ENCODE data around the gene EXD3.
A peak's percentile ranks its signal among the peaks of the same experiment; 100 is the strongest.
"Not testable (repeated sequence)": the region's sequence is repeated elsewhere in the genome, so short reads cannot be mapped to it uniquely, and the experiment has no call there.

Gene EXD3

DNA sequence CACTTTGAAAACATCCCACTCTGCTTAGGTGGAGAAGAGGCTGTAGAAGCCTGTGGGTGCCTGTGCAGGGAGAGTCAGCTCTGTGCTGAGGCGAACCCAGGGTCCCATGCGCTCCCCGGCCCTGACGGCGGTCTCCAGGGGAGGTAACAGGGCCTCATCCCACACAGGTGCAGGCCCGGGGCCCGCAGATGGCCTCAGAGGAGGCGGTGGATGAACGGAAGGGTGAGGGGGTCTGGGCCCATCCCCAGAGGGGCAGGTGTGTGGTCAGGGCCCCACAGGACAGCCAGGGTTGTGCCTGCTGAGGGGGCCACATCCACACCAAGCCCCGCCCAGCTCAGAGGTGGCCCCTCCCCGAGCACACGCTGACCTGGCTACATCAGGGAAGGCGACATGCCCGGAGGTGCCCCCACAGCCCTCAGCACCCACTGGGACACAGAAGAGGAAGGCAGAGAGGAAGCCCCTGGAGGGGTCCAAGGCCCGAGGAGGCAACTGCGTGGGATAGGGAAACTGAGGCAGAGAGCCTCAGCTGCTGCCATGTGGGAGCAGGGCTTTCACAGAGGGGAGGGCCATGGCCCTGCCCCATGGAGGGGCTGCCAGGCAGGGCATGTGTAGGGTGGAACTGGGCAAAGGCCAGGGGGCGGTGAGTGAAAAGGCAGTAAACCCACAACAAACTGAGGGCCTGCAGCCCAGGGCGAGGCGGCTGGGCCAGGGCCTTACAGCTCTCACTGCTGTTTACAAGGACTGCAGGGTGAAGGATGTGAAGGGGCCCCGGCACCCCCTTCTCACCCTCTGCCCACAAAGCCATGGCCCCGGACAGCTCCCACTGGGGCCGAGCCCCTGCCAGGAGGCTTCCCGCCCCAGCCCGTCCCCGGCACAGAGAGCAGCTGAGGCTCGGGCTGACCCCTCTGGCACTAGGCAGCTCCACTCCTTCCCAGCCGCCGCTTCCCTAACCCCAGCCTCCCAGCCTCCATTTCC, 29.5 kb downstream of the EXD3 start:
- DNase-seq (ENCODE audit: low read depth): no peak

- no peak for DNase-seq (ENCODE audit: low read depth)
Measured at GRCh38 chr9:137392232-137393007, 30.5 kb downstream of the EXD3 start.

GRCh38 chr9:137391411-137391754, 31.6 kb downstream of the EXD3 start:
- DNase-seq (ENCODE audit: low read depth): no peak

GRCh38 chr9:137390553-137391410, 32.2 kb downstream of the EXD3 start:
- DNase-seq (ENCODE audit: low read depth): no peak

GRCh38 chr9:137389428-137389746, 33.6 kb downstream of the EXD3 start:
- no peak for DNase-seq (ENCODE audit: low read depth)

- DNase-seq (ENCODE audit: low read depth): no peak
Measured at GRCh38 chr9:137388589-137389427, 34.2 kb downstream of the EXD3 start.

- no peak for DNase-seq (ENCODE audit: low read depth)
Measured at GRCh38 chr9:137387891-137388560, 34.9 kb downstream of the EXD3 start.

- peak; percentile 10 for DNase-seq (ENCODE audit: low read depth)
Measured at GRCh38 chr9:137387114-137387890, 35.7 kb downstream of the EXD3 start.

GRCh38 chr9:137386507-137387113, 36.4 kb downstream of the EXD3 start:
- DNase-seq (ENCODE audit: low read depth): not testable (repeated sequence)

DNA sequence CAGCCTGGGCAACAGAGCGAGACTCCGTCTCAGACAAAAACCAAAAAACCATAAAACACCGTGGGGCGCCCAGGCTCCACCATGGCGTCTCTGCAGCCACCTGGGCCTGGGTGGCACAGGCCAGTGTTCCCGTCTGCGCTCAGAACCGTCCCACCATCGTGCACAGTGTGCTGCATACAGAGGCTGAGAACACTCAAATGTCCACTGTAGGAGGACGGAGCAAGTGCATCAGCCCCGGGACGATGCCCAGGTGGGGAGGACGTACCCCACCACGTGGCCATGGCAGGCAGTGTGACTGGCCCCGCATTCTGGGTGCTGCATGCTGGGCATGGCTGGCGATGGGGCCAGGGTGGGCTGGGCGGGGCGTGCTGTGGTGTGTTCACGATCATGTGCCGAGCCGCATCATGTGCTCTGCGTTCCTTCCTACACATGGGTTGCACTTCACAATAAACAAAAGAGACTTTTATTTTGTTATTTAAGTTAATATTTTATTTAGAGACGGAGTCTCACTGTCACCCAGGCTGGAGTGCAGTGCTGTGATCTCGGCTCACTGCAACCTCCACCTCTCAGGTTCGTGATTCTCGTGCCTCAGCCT, 37.8 kb downstream of the EXD3 start:
- DNase-seq (ENCODE audit: low read depth): no peak

DNA sequence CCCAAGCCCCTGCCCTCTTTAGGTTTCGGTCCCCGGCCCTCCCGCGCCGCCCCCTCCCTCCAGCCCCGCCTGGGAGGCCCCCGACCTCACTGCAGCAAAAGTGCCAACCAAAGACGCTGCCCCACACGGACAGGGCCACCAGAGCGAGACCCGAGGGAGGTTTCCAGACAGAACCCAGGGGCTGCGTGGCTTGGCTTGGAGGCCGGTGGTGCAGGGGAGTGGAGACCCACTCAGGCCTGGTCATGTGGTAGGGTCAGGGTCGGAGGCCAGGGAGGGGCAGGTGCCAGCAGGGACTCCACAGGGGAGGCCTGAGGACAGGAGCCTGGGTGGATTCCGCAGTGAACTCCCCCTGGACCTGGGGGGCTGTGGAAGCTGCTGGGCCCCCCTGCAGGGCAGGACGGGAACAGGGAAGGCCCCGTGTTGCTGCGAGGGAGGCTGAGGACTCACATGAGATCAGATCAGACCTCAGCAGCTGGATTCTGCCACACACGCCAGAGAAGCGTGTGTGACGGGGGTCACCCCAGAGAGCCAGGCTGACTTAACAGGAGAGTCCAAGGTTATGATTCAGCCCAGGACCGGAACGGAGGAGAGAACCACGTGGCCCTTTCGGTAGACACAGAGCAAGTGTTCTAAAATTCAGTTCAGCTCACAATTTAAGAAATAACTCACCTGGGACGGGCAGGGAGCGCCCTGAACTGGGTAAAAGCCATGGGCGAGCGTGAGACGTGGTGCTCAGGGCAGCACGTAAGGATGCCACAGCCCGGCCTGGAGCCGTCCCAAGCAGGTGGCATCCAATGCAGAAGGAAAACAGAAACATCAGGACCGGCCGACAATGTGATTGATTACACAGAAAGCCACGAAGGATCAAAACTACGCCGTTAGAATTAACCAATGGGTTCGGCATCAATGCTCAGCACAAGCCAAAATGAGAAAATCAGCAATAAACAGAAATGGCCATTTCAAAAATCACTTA, 38.9 kb downstream of the EXD3 start:
- no peak for DNase-seq (ENCODE audit: low read depth)

- no peak for DNase-seq (ENCODE audit: low read depth)
Measured at GRCh38 chr9:137383081-137383783, 39.7 kb downstream of the EXD3 start.

- no peak for DNase-seq (ENCODE audit: low read depth)
Measured at GRCh38 chr9:137382444-137383080, 40.4 kb downstream of the EXD3 start.

DNA sequence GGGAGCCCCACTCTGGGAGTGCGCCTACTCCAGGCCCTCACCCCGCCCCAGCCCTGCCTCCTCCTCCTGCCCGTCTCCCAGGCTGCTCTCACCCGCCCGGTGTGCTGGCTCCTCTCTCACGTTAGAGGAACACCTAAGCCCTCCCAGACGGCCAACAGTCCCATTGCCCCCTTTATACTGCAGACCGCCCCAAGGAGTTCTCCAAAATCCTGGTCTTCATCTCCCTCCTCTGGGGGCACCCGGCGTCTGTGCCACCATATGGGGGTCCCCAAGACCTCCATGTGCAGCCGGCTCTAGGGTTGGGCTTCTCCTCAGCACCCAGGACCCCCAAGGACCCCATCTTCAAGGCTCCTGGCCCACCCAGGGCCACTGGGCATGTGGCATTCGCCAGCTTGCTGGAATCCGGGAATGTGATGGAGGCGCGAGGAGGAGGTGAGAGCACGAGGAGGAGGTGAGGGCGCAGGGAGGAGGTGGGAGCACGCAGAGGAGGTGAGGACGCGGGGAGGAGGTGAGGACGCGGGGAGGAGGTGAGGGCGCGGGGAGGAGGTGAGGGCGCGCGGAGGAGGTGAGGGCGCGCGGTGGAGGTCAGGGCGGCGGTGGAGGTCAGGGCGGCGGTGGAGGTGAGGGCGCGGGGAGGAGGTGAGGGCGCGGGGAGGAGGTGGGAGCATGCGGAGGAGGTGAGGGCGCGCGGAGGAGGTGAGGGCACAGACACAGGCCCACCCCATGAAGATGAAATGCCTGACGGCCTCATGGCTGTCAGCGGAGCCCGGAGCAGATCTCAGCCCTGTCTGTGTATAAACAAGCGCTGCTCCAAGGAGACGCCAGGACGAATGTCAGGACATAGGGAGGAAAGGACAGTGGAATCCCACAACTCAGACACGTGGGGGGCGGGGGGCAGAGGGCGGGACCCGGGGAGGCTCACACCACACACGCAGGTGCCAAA, 41.2 kb downstream of the EXD3 start:
- no peak for DNase-seq (ENCODE audit: low read depth)

DNA sequence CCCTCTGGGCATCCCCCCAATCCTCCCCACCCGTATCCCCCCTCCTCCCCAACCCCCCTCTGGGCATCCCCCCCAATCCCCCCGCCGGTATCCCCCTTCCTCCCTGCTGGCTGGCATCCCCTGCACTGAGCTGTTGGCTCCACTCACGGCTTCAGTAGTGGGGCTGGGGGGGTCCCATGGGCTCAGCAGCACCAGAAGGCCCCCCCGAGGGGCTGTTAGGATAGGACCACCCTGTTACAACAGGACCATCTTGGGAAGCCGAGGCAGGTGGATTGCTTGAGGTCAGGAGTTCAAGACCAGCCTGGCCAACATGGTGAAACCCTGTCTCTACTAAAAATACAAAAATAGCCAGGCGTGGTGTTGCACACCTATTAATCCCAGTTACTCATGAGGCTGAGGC, 42.4 kb downstream of the EXD3 start:
- no peak for DNase-seq (ENCODE audit: low read depth)

GRCh38 chr9:137380171-137380570, 42.8 kb downstream of the EXD3 start:
- DNase-seq (ENCODE audit: low read depth): no peak

Data from T follicular helper cell (primary cell).